GM18873 (cell line): ENCODE results near the gene COX6B2.

ENCODE experiments used
- ATAC-seq: cut with Tn5 transposase; IDR thresholded peaks from one replicate; pipeline ENCODE4 v1.9.1; 2021; ENCODE audit warnings: mild to moderate bottlenecking, moderate library complexity, moderate number of reproducible peaks; ENCODE audit not compliant: unreplicated experiment, low FRiP score

COX6B2 gene

DNA sequence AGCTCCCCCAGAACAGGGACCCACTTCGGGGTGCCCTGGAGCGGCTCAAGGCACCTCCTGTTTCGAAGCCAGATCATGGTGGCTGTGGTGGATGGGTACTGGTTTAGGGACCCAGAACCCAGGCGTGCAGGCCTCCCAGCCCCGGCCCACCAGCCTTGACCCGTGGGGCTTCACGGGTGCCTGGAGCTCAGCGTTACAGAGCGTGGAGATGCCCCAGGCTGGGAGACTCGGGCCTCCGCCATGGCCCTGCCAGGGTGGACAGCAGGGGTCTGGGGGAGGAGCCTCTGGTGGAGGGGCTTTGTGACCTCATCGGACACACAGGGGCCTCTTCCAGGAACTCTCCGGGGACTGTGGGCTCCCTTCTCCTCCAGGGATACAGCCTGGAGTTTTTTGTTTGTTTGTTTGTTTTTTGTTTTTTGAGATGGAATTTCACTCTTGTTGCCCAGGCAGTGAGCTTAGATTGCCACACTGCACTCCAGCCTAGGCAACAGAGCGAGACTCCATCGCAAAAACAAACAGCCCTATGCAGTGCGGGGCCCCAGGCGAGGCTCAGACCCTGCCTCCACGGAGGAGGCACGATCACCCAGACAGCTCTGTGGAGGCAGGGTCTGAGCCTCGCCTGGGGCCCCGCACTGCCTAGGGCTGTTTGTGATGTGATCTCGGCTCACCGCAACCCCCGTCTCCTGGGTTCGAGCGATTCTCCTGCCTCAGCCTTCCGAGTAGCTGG lies 8.6 kb upstream of the COX6B2 start, which contains the start of gene GARIN5B:
Gene GARIN5B (minus strand): TSS at position 271 of the 727 bp plus-strand sequence. CDS start 194 bp downstream, at position 77.
- ATAC-seq, result no peak

DNA sequence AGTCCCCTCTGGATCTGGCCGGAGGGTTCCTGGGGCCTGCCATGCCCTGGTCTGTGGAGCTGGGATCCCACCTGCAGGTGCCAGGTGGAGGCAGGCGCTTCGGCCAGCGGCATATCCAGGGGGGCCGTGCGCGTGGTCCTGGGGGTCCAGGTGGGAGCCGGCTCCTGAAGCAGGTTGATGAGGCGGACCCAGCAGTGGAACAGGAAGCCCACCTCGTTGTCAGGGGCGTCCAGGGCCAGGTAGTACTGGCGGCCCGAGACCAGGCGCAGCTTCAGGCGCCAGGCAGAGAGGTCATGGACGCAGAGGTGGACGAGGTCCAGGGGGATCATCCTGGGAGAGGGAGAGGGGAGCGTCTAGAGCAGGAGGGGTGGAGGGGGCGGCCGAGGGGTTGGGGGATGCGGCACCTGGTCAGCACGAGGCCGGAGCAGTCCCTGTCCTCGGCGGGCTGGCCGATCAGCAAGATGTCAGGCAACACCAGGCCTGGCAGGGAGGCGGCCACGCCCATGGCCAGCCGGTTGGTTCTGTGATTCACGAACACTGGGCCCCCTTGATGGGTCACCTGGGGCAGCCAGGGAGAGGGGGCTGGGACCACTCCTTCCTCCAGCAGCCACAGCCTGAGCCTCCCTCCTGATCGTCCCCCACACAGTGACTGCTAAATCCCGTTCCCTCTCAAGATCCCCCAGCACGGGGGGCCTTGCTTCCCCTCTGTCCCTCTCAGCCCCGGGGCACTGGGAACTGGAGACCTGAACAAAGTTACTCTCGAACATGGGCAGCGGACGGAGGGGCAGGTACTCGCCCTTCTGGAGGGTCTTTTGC lies 7.9 kb upstream of the COX6B2 start:
- no peak for ATAC-seq

DNA sequence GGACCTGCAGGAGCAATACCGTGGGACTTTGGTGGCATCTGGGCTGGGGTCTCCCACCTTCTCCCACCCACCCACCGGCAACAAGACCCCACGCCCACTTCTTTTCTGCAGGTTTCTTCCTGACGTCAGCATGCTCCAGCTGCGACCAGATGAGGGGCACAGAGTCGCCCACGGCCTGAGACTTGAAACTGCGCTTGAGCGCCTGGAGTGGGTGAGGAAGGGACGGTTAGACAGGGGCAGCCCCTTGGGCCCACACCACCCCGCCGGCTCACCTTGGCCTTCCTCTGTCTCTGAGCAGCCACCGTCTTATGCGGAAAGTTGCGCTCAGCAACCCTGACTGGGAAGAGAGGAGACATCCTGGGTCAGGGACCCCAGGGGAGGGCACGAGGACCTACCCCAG lies 6.4 kb upstream of the COX6B2 start:
- ATAC-seq, result no peak

GRCh38 chr19:55358943-55359908 lies 4.7 kb upstream of the COX6B2 start:
- ATAC-seq, result no peak

GRCh38 chr19:55358493-55358892 lies 4.0 kb upstream of the COX6B2 start:
- no peak for ATAC-seq

DNA sequence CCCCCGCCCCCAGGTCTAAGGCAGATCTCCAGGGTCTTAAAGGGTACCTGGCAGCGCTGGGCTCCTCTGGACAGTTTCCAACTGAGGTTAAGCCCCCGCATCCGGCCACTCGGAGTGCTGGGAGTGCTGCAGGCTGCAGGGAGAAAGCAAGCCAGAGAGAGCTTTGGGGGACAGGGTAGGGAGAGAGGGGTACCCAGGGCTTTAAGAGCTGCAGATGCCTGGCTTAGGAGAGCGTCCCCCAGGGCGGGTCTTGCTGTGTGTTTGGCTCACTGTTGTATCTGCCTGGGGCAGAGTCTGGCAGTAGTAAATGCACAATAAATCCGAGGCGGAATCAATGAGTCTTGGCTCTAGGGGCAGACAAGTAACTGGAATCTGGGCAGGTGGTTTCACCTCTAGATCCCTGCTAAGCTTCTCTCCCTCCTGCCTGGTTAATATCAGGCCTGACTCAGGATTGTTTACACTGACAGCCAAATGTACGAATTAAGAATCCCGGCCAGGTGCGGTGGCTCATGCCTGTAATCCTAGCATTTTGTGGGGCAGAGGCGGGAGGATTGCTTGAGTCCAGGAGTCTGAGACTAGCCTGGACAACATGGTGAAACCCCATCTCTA lies 798 bp upstream of the COX6B2 start:
- ATAC-seq, result no peak

DNA sequence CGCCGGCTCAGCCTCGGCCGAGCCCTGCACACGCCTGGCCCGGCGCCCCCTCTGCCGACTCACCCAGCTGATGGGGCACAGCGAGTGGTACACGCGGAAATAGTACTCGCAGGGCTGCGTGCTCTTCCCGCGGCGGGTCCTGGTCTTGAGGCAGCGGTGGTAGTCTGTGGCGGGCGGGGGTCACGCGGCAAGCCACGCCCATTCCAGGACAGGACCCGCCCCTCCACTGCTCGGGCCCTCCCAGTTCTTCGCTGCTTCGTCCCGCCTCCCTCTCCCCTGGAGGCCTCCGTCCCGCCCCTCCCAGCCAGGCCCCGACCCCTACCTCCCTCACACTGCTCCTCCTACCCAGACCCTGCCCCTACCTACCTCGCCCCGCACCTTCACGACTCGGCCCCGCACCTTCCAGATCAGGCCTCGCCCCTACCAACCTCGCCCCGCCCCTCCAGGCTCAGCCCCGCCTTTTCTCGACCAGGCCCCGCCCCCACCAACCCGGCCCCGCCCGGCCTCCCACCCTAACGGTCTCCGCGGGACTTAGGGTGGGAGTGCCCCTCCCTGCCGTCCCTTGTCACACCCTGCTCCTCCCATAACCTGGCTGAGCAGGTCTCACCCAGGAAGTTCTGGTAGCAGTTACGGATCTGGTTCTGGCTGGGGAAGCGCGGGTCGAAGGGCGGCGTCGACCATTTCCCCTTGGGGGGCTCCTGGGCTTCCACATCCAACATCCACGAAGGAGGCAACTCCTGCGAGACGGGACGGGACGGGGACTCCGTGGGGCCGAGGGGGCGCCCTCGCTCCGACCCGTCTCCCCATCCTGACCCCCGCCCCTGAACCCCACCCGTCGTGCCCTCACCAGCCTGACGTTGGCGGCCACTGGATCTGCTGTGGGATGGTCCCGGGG lies 469 bp downstream of the COX6B2 start:
- no peak for ATAC-seq

- no peak for ATAC-seq
These were observed 1.1 kb downstream of the COX6B2 start for GRCh38 chr19:55353356-55353802.

DNA sequence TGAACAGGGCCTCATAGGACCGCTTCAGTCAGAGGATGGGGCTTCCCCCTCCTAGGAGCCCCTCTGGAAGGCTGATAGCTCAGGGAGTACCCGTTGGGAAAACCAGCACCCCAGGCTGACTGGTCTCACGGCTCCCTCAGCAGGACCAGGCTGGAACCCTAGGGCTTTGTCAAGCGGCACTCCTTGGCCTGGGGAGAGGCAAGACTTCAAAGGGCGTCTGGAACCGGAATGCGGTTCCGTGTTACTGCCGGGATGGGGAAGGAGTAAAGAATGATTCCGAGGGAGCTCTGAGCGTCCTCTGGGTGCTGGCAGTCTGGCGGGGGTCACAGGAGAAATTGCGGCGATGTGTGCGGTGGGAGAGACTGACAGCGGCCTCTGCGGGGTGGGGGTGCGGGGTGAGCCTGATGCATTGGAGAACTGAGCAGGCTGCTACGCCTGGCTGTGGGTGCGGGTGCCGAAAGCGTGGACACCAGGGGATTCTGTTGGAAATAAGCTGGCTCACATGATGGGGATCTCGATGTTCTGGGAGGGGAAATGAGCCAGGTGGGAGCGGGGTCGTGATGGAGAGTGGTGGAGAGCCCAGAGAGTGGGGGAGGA lies 1.9 kb downstream of the COX6B2 start:
- no peak for ATAC-seq

GRCh38 chr19:55352040-55352439 lies 2.5 kb downstream of the COX6B2 start:
- ATAC-seq, result no peak

- ATAC-seq, result no peak
These were observed 3.8 kb downstream of the COX6B2 start for GRCh38 chr19:55350620-55351315.

DNA sequence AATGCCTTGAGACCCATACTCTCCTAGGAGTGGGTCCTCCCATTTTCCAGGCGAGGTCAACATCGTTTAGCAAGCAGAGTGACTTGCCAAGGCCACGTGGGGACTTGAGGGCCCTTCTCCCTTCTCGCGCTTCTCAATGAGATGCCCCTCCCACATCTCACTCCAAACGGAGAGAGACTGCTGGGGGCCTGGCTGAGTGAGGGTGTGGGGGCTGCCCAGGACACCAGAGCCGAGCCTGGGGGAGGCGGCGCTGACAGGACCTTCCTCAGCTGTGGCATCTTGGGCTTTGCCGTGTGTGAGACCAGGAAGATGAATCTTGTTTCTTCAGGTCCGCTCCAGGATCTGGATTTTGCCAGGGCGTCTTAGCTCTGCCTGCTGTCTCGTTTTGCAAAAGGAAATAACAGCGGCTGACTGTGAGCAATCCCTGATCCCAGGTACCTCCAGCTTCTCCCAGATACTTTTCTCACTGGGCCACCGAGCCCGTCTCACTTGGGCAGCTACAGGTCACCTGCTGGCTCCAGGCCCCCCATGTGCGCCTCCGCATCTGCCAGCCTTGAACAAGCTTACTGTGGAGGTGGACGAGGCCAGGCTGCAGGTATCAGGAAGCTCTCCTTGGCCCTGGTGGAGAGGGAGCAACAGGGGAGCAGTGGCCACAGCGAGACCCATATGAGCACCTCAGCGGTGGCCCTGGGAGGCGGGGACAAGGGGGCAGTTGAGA lies 6.0 kb downstream of the COX6B2 start:
- ATAC-seq, result no peak

DNA sequence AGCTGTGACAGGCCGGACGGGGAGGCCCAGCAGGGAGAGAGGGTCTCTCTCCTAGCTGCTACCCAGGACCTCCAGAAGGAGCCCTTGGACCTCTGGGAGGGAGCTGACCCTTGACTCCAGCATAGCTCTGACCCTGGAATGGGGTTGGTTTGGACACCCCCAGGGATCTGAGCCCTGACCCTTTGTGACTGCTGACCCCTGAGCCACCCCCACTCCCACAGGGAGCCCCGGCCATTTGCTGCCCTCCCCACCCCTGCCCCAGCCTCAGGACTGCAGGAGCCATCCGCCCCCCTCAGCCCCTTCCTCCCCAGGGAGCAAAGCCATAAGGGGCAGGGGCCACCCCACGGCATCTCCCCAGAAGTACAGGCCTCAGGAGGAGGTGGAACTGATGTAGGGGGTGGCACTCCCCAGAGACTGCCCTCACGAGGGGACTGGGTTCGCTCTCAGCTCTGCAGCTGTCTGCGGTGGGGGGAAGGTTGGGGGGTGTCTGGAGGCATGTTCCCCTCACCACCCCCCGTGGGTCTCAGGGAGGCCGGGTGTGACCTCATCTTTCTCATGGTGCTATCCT lies 7.0 kb downstream of the COX6B2 start:
- no peak for ATAC-seq

DNA sequence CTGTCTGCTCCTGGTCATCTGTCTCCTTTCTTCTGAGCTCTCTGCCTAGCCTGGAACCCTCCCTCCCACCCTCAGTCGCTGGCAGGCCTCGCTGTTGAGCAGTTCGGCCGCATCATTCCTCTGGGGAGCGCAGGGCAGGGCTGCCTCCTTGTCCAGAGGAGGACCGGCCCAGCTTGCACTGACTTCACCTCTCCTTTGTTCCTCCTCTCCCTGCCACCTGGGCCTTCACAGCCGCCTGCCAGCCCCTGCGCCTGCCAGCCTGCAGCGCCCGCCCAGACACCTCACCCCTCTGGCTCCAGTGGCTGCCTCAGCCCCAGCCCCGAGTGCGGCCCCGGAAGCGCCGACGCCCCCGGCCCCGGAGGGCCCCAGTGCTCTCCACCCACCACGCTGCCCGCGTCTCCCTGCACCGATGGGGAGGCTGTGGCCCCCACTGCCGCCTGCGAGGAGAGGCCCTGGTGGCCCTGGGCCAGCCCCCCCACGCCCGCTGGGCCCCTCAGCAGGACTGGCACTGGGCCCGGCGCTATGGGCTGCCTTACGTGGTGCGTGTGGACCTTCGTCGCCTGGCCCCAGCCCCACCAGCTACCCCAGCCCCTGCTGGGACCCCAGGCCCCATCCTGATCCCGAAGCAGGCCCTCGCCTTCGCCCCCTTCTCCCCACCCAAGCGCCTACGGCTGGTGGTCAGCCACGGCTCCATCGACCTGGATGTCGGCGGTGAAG lies 7.6 kb downstream of the COX6B2 start:
- ATAC-seq, result no peak

DNA sequence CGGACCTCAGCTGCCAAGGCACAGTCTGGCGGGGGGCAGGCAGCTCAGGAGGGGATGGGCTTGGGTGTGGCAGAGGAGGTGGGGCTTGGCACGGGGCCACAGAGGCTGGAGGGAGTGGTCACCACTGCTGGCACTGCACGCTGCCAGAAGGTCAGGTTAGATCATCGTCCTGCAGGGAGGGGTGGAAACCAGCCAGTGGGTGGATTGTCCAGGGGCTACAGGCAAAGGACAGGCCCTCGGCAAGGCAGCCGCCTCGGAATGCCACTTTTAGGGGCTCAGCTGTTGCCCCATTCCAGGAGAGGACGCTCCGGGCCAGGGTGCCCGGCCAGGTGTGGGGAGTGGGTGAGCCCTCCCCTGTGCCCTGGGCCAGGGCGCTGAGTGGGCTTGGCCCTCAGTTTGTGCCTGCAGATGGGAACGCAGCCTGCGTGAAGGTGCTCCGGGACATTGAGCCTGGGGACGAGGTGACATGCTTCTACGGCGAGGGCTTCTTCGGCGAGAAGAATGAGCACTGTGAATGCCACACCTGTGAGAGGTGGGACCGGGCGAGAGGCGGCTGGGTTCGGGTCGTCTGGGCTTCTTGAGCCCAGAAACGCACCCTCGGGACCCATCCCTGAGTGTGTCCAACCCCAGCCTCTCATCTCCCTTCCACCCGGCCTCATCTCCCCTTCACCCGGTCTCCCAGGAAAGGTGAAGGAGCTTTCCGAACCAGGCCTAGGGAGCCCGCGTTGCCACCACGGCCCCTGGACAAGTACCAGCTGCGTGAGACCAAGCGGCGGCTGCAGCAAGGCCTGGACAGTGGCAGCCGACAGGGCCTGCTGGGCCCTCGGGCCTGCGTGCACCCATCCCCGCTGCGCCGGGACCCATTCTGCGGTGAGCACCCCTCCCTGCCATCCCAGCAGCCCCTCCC lies 8.4 kb downstream of the COX6B2 start:
- no peak for ATAC-seq
